ENCODE data around the gene TACC2.

The TACC2 gene

GRCh38 chr10:122288262-122288661 lies 299.3 kb downstream of the TACC2 start:
- Histone ChIP-seq H3K27me3 (replicated peaks; ENCODE audit: control insufficient read depth, insufficient read depth, low read length) (peaks cover 2% of the 10 kb centered on the region), H3K4me3 (replicated peaks; ENCODE audit: low read depth, low read length) (no peak overlapping the region), H3K36me3 (ENCODE audit: control insufficient read depth, insufficient read depth, low read length) (no peaks in the 10 kb centered on the region)
- DNase-seq (ENCODE audit: extremely low read depth, insufficient read length), result no peak
- TF ChIP-seq CTCF (IDR thresholded peaks at IDR 0.05; ENCODE audit: insufficient read depth, low read length, poor library complexity, severe bottlenecking), result no peak

GRCh38 chr10:122288917-122289316 lies 300.0 kb downstream of the TACC2 start:
- no peak for TF ChIP-seq CTCF (IDR thresholded peaks at IDR 0.05; ENCODE audit: insufficient read depth, low read length, poor library complexity, severe bottlenecking)
- Histone ChIP-seq H3K36me3 (ENCODE audit: control insufficient read depth, insufficient read depth, low read length) (no peaks in the 10 kb centered on the region), H3K4me3 (replicated peaks; ENCODE audit: low read depth, low read length) (no peak overlapping the region), H3K27me3 (replicated peaks; ENCODE audit: control insufficient read depth, insufficient read depth, low read length) (peaks cover 4% of the 10 kb centered on the region)
- DNase-seq (ENCODE audit: extremely low read depth, insufficient read length), result no peak

- no peak for DNase-seq (ENCODE audit: extremely low read depth, insufficient read length)
- Histone ChIP-seq H3K27me3 (replicated peaks; ENCODE audit: control insufficient read depth, insufficient read depth, low read length) (peaks cover 4% of the 10 kb centered on the region), H3K4me3 (replicated peaks; ENCODE audit: low read depth, low read length) (no peak overlapping the region), H3K36me3 (ENCODE audit: control insufficient read depth, insufficient read depth, low read length) (no peaks in the 10 kb centered on the region)
- TF ChIP-seq CTCF (IDR thresholded peaks at IDR 0.05; ENCODE audit: insufficient read depth, low read length, poor library complexity, severe bottlenecking), result no peak
These were observed 301.4 kb downstream of the TACC2 start for GRCh38 chr10:122290334-122290733.

GRCh38 chr10:122290833-122291532 lies 302.0 kb downstream of the TACC2 start:
- peaks cover 4% of the 10 kb centered on the region for H3K27me3 ChIP-seq (replicated peaks; ENCODE audit: control insufficient read depth, insufficient read depth, low read length)
- H3K4me3 ChIP-seq (replicated peaks; ENCODE audit: low read depth, low read length), result no peak overlapping the region
- no peak for DNase-seq (ENCODE audit: extremely low read depth, insufficient read length)
- TF ChIP-seq CTCF (IDR thresholded peaks at IDR 0.05; ENCODE audit: insufficient read depth, low read length, poor library complexity, severe bottlenecking), result no peak
- H3K36me3 ChIP-seq (ENCODE audit: control insufficient read depth, insufficient read depth, low read length), result no peaks in the 10 kb centered on the region

GRCh38 chr10:122291739-122292138 lies 302.8 kb downstream of the TACC2 start:
- no peaks in the 10 kb centered on the region for H3K36me3 ChIP-seq (ENCODE audit: control insufficient read depth, insufficient read depth, low read length)

More at GRCh38 chr10:122291739-122292138, 302.8 kb downstream of the TACC2 start:
- no peak for TF ChIP-seq CTCF (IDR thresholded peaks at IDR 0.05; ENCODE audit: insufficient read depth, low read length, poor library complexity, severe bottlenecking)
- peaks cover 4% of the 10 kb centered on the region for H3K27me3 ChIP-seq (replicated peaks; ENCODE audit: control insufficient read depth, insufficient read depth, low read length)
- no peak overlapping the region for H3K4me3 ChIP-seq (replicated peaks; ENCODE audit: low read depth, low read length)
- DNase-seq (ENCODE audit: extremely low read depth, insufficient read length), result no peak
